ENCODE data around the gene MACF1. TPM values are rescaled to one million over a fixed set of nuclear protein-coding genes. Genes with fewer than 3 reads are reported as not detected.

MACF1 gene
- polyA plus RNA-seq, 1 of the 3 experiments (the other 2 are of a cell fraction), result 37.6 TPM

GRCh38 chr1:39407896-39408640 is 203.6 kb downstream of the MACF1 start:
- ChIA-PET CTCF (interaction anchor here (1.1 to 1.3 kb wide), 2 partner anchors 9 to 123 kb away, joined by 3 to 4 read pairs; no protein-coding TSS in a partner anchor), POLR2A (no interaction called here)
- Histone ChIP-seq H3K36me3 (replicated peaks in 1 of 2; ENCODE audit: control insufficient read depth in 1 of 2, insufficient read depth in 2 of 2, low read length in 1 of 2) (peaks cover 0 to 18% of the 10 kb centered on the region in 2 experiments), H3K9me2 (no peaks in the 10 kb centered on the region), H2AFZ (ENCODE audit: low read depth) (no peak overlapping the region), H3K4me1 (ENCODE audit: control insufficient read depth in 1 of 2, insufficient read depth in 2 of 2, low read depth in 1 of 2, low read length in 1 of 2) (peaks cover 35 to 41% of the 10 kb centered on the region in 2 experiments), H3K9me3 (no peaks in the 10 kb centered on the region), H3K9ac (peak overlapping the region; percentile 82), H3K4me2 (peak overlapping the region; percentile 91), H3K4me3 (ENCODE audit: low read depth in 2 of 2, low read length in 1 of 2) (peak overlapping the region; percentile 64 to 66), H3F3A (replicated peaks; ENCODE audit: insufficient read depth) (peaks cover 33% of the 10 kb centered on the region), H3K27ac (ENCODE audit: low read depth in 2 of 2, low read length in 1 of 2) (peak overlapping the region; percentile 86 to 91), H3K27me3 (ENCODE audit: insufficient read depth) (no peaks in the 10 kb centered on the region), H4K20me1 (ENCODE audit: insufficient read depth) (peaks cover 38% of the 10 kb centered on the region), H3K79me2 (ENCODE audit: insufficient read depth) (peaks cover 85% of the 10 kb centered on the region)
- peak; percentile 60; the same call in 1 of the 2 replicates for TF ChIP-seq POLR2AphosphoS5 (IDR thresholded peaks at IDR 0.05; ENCODE audit: low read depth, low read length)
- peak; percentile 17; the same call in 1 of the 2 replicates for TF ChIP-seq CTCF (IDR thresholded peaks at IDR 0.05)
- TF ChIP-seq IRF3 (IDR thresholded peaks at IDR 0.05; ENCODE audit: low read depth, low read length), result no peak
- 27% methylated on average over 23 of the region's 38 CpGs for WGBS (ENCODE audit: low lambda C conversion rate)
- DNase-seq, result no peak

- Histone ChIP-seq H3K9me3 (no peaks in the 10 kb centered on the region), H3K9ac (peak overlapping the region; percentile 82), H4K20me1 (ENCODE audit: insufficient read depth) (peaks cover 40% of the 10 kb centered on the region), H3K27ac (ENCODE audit: low read depth in 2 of 2, low read length in 1 of 2) (peak overlapping the region; percentile 86 to 91), H3K4me3 (ENCODE audit: low read depth in 2 of 2, low read length in 1 of 2) (peak overlapping the region; percentile 84 to 87), H3K27me3 (ENCODE audit: insufficient read depth) (no peaks in the 10 kb centered on the region), H3K9me2 (no peaks in the 10 kb centered on the region), H2AFZ (ENCODE audit: low read depth) (no peak overlapping the region), H3K4me2 (peak overlapping the region; percentile 93), H3K36me3 (replicated peaks in 1 of 2; ENCODE audit: control insufficient read depth in 1 of 2, insufficient read depth in 2 of 2, low read length in 1 of 2) (peaks cover 0 to 18% of the 10 kb centered on the region in 2 experiments), H3K4me1 (ENCODE audit: control insufficient read depth in 1 of 2, insufficient read depth in 2 of 2, low read depth in 1 of 2, low read length in 1 of 2) (peaks cover 35 to 42% of the 10 kb centered on the region in 2 experiments), H3F3A (replicated peaks; ENCODE audit: insufficient read depth) (peaks cover 33% of the 10 kb centered on the region), H3K79me2 (ENCODE audit: insufficient read depth) (peaks cover 80% of the 10 kb centered on the region)
- CTCF ChIA-PET, result interaction anchor here (1.1 to 3.1 kb wide), 4 partner anchors 8 to 305 kb away, joined by 3 to 19 read pairs (median 4); no protein-coding TSS in a partner anchor
- no peak for TF ChIP-seq RAD21 (IDR thresholded peaks at IDR 0.05; ENCODE audit: low read length)
- peak; percentile 33 for TF ChIP-seq CHD2 (IDR thresholded peaks at IDR 0.05; ENCODE audit: low read length, partially characterized antibody)
- no peak for TF ChIP-seq TAF1 (IDR thresholded peaks at IDR 0.05; ENCODE audit: borderline replicate concordance, low read depth, low read length)
- no peak for TF ChIP-seq FOSL2 (IDR thresholded peaks at IDR 0.05; ENCODE audit: borderline replicate concordance, low read depth)
- TF ChIP-seq NRF1 (IDR thresholded peaks at IDR 0.05; ENCODE audit: low read depth, low read length), result peak; percentile 53
- no peak for TF ChIP-seq MAX (IDR thresholded peaks at IDR 0.05; ENCODE audit: low read depth)
- TF ChIP-seq ELF1 (IDR thresholded peaks at IDR 0.05), result no peak
- DNase-seq, result peak; percentile 99
- POLR2A ChIA-PET, result interaction anchor here (1.1 to 1.6 kb wide), 2 partner anchors 8 to 151 kb away, joined by 3 read pairs; no protein-coding TSS in a partner anchor
- 0% methylated on average over 3 of the region's 53 CpGs for WGBS (ENCODE audit: low lambda C conversion rate)
Measured at GRCh38 chr1:39408641-39409054, 204.2 kb downstream of the MACF1 start.

Measured in SK-N-SH (cell line).